Measurements from ENCODE around the gene MAD2L1. TPM values are rescaled to one million over a fixed set of nuclear protein-coding genes. Genes with fewer than 3 reads are reported as not detected.

Gene MAD2L1
- total RNA-seq, 1 donor from 2014 or later: 9.0 TPM

DNA sequence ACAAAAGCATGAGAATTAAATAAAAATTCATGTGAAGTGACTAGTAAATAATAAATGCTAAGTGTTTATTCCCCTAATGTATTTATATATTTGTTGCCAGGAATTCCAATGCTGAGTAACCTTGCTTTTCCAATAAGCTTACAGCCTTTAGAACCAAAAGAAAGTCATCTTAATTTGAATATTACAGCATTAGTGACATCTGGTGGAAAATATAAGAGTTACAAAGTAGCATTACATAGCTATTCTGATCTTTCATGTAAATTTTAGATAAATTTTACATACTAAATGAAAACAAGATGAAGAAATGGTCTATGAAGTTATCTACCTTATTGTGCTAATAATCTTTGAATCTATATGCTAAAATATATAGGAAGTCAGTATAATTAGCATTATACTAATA lies 10.4 kb downstream of the MAD2L1 start:
- no peaks in the 10 kb centered on the region for H3K36me3 Mint-ChIP-seq (ENCODE audit: low read depth, unreplicated experiment)
- H3K79me2 ChIP-seq (ENCODE audit: insufficient read depth, low read length): peaks cover 9% of the 10 kb centered on the region
- no peak overlapping the region for H3K27ac Mint-ChIP-seq (ENCODE audit: unreplicated experiment)
- no peaks in the 10 kb centered on the region for H3K9me3 Mint-ChIP-seq (ENCODE audit: unreplicated experiment)
- no peaks in the 10 kb centered on the region for H3K27me3 Mint-ChIP-seq (ENCODE audit: low read depth, unreplicated experiment)
- H3K9ac ChIP-seq (ENCODE audit: low read length): no peak overlapping the region
- H3K4me3 Mint-ChIP-seq (ENCODE audit: unreplicated experiment): no peak overlapping the region
- no peaks in the 10 kb centered on the region for H4K20me1 ChIP-seq (ENCODE audit: insufficient read depth, low read length)
- DNase-seq (ENCODE audit: low read depth): no peak
- H2AFZ ChIP-seq (ENCODE audit: low read depth, low read length): no peak overlapping the region
- H3K27me3 ChIP-seq (ENCODE audit: insufficient read depth, low read length): no peaks in the 10 kb centered on the region
- FAIRE-seq: no peak
- H3K4me1 Mint-ChIP-seq (ENCODE audit: low read depth, unreplicated experiment): no peaks in the 10 kb centered on the region
- no peaks in the 10 kb centered on the region for H3K9me3 ChIP-seq (ENCODE audit: insufficient read depth, low read depth, low read length)
- H3K4me2 ChIP-seq (ENCODE audit: low read length): no peak overlapping the region
- TF ChIP-seq EZH2 (IDR thresholded peaks at IDR 0.05; ENCODE audit: insufficient read depth, low read length): no peak
- TF ChIP-seq, protein P1, sequence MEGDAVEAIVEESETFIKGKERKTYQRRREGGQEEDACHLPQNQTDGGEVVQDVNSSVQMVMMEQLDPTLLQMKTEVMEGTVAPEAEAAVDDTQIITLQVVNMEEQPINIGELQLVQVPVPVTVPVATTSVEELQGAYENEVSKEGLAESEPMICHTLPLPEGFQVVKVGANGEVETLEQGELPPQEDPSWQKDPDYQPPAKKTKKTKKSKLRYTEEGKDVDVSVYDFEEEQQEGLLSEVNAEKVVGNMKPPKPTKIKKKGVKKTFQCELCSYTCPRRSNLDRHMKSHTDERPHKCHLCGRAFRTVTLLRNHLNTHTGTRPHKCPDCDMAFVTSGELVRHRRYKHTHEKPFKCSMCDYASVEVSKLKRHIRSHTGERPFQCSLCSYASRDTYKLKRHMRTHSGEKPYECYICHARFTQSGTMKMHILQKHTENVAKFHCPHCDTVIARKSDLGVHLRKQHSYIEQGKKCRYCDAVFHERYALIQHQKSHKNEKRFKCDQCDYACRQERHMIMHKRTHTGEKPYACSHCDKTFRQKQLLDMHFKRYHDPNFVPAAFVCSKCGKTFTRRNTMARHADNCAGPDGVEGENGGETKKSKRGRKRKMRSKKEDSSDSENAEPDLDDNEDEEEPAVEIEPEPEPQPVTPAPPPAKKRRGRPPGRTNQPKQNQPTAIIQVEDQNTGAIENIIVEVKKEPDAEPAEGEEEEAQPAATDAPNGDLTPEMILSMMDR (IDR thresholded peaks at IDR 0.05; ENCODE audit: insufficient read depth, low read depth, low read length): no peak
- peaks cover 11% of the 10 kb centered on the region for H3K4me1 ChIP-seq (ENCODE audit: insufficient read depth, low read length)
- no peak overlapping the region for H3K27ac ChIP-seq (ENCODE audit: low read depth, low read length)
- H3K36me3 ChIP-seq (ENCODE audit: insufficient read depth, low read length): peaks cover 3% of the 10 kb centered on the region
- H3K4me3 ChIP-seq (ENCODE audit: insufficient read depth, low read depth, low read length): no peak overlapping the region

DNA sequence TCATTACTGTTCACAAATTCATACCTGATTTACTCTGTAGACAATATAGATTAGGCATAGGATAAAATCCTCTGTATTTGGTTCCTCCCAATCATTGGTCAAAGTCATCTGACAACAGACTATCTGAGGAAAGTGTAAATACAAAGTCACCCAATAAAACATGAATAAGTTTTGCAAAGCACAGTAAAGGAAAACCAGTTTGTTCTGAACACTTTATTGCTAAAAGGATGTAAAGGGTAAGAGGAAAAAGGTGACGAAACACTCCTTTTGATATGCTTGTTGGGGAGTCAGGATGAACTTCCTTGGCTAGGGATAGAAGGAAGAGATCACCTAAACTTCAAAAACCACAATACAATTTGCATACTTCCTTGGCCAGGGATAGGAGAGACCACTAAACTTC lies 10.9 kb downstream of the MAD2L1 start:
- Histone ChIP-seq H3K4me1 (ENCODE audit: insufficient read depth, low read length) (peaks cover 11% of the 10 kb centered on the region), H3K9ac (ENCODE audit: low read length) (no peak overlapping the region), H2AFZ (ENCODE audit: low read depth, low read length) (no peak overlapping the region), H3K27me3 (ENCODE audit: insufficient read depth, low read length) (no peaks in the 10 kb centered on the region), H4K20me1 (ENCODE audit: insufficient read depth, low read length) (no peaks in the 10 kb centered on the region), H3K9me3 (ENCODE audit: insufficient read depth, low read depth, low read length) (no peaks in the 10 kb centered on the region), H3K4me3 (ENCODE audit: insufficient read depth, low read depth, low read length) (no peak overlapping the region), H3K36me3 (ENCODE audit: insufficient read depth, low read length) (peaks cover 3% of the 10 kb centered on the region), H3K4me2 (ENCODE audit: low read length) (no peak overlapping the region), H3K79me2 (ENCODE audit: insufficient read depth, low read length) (peaks cover 5% of the 10 kb centered on the region), H3K27ac (ENCODE audit: low read depth, low read length) (no peak overlapping the region)
- Mint-ChIP-seq H3K27me3 (ENCODE audit: low read depth, unreplicated experiment) (no peaks in the 10 kb centered on the region), H3K27ac (ENCODE audit: unreplicated experiment) (no peak overlapping the region), H3K36me3 (ENCODE audit: low read depth, unreplicated experiment) (no peaks in the 10 kb centered on the region), H3K4me1 (ENCODE audit: low read depth, unreplicated experiment) (no peaks in the 10 kb centered on the region), H3K4me3 (ENCODE audit: unreplicated experiment) (no peak overlapping the region), H3K9me3 (ENCODE audit: unreplicated experiment) (no peaks in the 10 kb centered on the region)
- TF ChIP-seq, protein P1 (IDR thresholded peaks at IDR 0.05; ENCODE audit: insufficient read depth, low read depth, low read length): no peak
- TF ChIP-seq EZH2 (IDR thresholded peaks at IDR 0.05; ENCODE audit: insufficient read depth, low read length): no peak
- FAIRE-seq (no peak), DNase-seq (ENCODE audit: low read depth) (no peak)

DNA sequence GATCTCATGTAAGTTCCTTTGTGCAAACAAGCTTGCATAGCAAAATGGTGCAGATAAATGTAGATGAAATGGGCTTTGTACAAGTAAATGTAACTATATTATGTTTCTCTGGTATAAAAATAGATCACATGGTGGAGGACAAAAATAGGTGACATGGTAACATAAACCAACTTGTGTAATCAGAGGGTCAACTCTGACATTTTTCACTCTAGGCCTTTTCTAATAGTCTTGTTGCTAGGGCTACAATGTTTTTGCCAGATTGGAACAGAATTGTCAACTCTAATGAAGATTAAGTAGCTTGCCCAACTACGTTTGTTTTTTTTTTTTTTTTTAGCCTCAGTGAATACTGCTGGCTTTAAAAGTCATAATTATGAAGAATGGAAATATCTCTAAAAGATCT lies 11.5 kb downstream of the MAD2L1 start:
- Histone ChIP-seq H3K36me3 (ENCODE audit: insufficient read depth, low read length) (peaks cover 3% of the 10 kb centered on the region), H3K27me3 (ENCODE audit: insufficient read depth, low read length) (no peaks in the 10 kb centered on the region), H3K4me2 (ENCODE audit: low read length) (no peak overlapping the region), H3K9ac (ENCODE audit: low read length) (no peak overlapping the region), H3K4me3 (ENCODE audit: insufficient read depth, low read depth, low read length) (no peak overlapping the region), H2AFZ (ENCODE audit: low read depth, low read length) (no peak overlapping the region), H3K9me3 (ENCODE audit: insufficient read depth, low read depth, low read length) (no peaks in the 10 kb centered on the region), H3K79me2 (ENCODE audit: insufficient read depth, low read length) (peaks cover 4% of the 10 kb centered on the region), H3K4me1 (ENCODE audit: insufficient read depth, low read length) (peaks cover 11% of the 10 kb centered on the region), H4K20me1 (ENCODE audit: insufficient read depth, low read length) (no peaks in the 10 kb centered on the region), H3K27ac (ENCODE audit: low read depth, low read length) (no peak overlapping the region)
- H3K27me3 Mint-ChIP-seq (ENCODE audit: low read depth, unreplicated experiment): no peaks in the 10 kb centered on the region
- FAIRE-seq: no peak
- no peak for DNase-seq (ENCODE audit: low read depth)
- no peak overlapping the region for H3K27ac Mint-ChIP-seq (ENCODE audit: unreplicated experiment)
- no peaks in the 10 kb centered on the region for H3K4me1 Mint-ChIP-seq (ENCODE audit: low read depth, unreplicated experiment)
- no peaks in the 10 kb centered on the region for H3K36me3 Mint-ChIP-seq (ENCODE audit: low read depth, unreplicated experiment)
- H3K4me3 Mint-ChIP-seq (ENCODE audit: unreplicated experiment): no peak overlapping the region
- TF ChIP-seq EZH2 (IDR thresholded peaks at IDR 0.05; ENCODE audit: insufficient read depth, low read length): no peak
- TF ChIP-seq, protein P1 (IDR thresholded peaks at IDR 0.05; ENCODE audit: insufficient read depth, low read depth, low read length): no peak
- no peaks in the 10 kb centered on the region for H3K9me3 Mint-ChIP-seq (ENCODE audit: unreplicated experiment)
